SHP77 (cell line): ENCODE data around the gene NUP50.
"Not testable (repeated sequence)": the region's sequence is repeated elsewhere in the genome, so short reads cannot be mapped to it uniquely, and the experiment has no call there.

Source experiments
- DNase-seq, 2 experiments: peaks; one replicate each; lab custom pipeline; 2025; lab: John Stamatoyannopoulos, UW

The NUP50 gene

DNA sequence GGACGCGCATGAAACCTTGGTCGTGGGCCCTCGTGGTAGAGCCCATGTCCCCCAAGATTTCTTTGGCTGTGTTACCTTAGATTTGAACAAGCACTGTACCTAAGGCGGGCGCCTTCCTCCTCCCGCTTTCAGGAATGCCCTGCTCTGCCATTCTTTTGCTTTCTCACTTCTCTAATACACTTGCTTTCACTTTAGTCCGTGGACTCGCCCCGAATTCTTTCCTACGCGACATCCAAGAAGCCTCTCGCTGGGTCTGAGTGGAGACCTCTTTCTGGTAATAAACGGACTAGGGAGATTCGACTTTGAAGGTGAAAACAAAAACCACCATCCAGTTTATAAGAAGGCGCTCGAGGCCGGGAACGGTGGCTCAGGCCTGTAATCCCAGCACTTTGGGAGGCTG, 1.2 kb upstream of the NUP50 start:
- DNase-seq: no peak

GRCh38 chr22:45163099-45163450, 650 bp upstream of the NUP50 start:
- no peak for DNase-seq

DNA sequence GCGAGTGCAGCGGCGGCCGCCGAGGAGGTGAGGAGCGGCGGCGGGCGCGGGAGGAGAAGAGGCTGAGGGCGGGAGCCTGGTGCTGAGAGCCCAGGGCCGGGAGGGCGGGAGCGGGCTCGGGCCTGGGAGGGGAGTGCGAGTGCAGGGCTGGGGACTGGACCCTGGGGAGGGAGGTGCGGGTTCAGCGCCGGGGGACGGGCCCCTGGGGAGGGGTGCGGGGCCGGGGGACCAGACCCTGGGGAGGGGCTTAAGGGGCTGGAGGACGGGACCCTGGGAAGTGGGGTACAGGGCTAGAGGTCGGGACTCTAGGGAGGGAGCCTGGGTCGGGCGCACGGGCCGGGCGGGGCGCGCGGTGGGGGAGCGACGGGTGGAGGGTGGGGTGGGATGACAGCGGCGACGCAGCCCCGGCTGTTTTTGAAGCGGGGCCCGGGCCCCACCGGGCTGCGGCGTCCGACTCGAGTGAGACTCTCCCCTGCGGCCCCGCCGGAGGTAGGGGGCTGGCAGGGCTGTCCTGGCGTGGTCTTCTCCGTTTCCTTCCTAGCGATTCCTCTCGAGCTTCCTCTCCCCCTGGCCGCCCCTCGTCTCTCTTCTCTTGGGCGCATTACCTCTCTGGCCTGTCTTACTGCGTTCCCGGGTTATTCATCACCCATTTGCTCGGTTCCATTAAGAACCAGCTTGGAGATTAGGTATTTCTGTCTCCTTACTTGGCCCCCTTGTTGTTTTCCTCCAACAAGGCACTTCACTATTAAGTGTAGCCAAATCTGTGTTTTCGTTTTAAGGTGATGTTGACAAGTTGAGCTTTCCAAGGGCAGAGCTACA, 754 bp downstream of the NUP50 start:
- DNase-seq: no peak

DNA sequence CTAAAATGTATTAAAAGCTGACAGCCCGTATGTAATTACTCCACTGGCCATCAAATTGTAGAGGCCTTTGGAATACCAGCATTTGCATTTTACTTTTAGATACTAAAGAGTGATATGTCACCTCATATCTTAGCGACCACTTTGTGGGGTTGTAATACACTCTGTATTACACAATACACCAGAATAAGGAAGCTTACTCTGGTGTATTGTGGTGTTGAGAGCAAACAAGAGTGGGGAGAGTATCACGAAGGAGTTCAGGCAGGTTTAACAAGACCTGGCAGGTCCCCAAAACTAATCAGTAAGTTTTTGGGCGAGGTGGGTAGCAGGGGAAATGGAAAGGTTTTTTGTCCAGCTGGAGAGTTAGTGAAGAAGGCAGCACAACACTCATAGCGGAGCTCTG, 3.2 kb downstream of the NUP50 start:
- no peak for DNase-seq

GRCh38 chr22:45169591-45170466, 6.1 kb downstream of the NUP50 start:
- DNase-seq: no peak

DNA sequence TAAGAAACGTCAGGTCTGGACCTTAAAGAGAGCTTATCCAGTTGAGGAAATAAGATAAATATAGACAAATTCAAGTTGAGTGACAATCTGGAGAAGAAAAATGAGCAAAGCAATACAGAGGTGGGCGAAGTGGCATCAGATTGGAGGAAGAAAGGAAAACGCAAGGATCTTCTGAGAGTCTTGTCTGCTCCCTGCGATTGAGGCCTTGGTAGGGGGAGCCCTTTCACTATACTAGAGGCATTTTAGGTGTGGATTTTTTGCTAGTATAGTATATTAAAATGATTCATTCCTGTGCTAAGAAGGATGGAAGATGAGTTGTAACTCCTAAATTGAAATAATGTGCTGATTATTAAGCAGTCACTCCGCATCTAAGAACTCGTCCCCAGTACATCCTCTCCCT, 8.1 kb downstream of the NUP50 start:
- DNase-seq: no peak

GRCh38 chr22:45172881-45173585, 9.3 kb downstream of the NUP50 start:
- no peak for DNase-seq

DNA sequence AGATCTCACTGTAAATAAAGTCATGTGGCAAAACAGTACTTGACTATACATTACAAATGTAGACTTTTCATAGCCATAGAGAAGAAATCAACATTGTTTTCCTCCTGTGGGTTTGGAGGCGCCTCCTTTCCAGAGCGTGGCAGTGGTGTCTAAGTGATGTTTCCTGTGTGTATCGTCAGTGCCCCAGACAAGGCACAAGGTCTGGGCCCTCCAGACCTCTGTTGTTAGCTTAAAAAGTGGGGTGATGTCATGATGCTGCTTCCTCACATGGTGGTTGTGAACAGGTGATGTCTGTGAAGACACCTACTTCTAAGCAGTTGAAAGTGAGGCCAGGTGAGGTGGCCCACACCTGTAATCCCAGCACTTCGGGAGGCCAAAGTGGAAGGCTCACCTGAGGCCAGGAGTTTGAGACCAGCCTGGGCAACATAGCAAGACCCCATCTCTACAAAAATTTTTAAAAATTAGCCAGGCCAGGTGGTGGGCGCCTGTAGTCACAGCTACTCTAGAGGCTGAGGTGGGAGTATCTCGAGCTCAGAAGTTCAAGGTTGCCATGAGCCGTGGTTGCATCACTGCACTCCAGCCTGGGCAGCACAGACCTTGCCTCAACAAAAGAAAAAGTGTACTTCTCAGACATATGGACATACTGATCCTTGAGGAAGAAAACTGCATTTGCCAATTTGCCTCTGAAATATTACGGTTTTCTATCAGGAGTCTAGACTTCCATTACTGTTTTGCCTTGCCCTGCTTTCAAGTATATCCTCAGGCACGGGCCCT, 15.7 kb downstream of the NUP50 start:
- no peak for DNase-seq

GRCh38 chr22:45180146-45180679, 16.5 kb downstream of the NUP50 start:
- no peak for DNase-seq

- DNase-seq: no peak
Observed at GRCh38 chr22:45181240-45181639, 17.5 kb downstream of the NUP50 start.

GRCh38 chr22:45181766-45182165, 18.0 kb downstream of the NUP50 start:
- DNase-seq: no peak

- DNase-seq: no peak
Observed at GRCh38 chr22:45183974-45184373, 20.2 kb downstream of the NUP50 start.

DNA sequence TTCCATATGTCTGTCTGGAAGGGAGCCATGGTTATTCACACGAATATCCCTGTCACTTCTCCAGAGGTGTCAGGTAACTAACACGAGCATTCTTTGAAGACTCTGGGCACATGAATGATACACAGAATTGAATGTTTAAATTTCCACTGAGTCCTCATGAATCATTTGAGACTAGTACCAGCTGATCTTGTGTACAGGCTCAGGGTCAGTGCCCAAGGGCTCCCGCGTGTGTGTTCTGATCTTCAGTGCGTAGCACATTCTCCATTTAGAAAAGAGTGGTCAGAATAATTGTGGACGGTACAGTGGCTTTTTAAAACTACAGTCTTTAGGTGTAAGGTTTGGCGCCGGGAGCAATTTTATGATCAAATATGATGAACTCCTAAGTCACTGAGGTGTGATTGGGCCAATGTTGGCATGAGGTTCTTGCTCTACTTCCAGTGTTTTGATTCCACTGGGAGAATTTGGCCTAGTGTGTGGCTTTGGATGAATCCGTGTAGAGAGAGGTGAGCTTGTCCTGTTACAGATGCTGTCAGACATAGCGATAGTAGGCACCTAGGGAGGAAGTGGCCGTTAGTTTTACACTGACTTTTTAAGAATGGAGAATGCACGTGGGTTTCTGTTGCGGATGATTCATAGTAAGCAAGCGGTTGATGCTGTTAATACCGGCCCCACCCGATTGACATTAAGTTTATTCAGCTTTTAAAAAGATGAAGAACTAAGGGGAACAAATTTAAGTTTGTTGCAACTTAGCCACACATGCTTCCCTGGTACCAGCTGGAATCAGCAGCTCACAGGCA, 22.2 kb downstream of the NUP50 start:
- no peak for DNase-seq

GRCh38 chr22:45187891-45188290, 24.2 kb downstream of the NUP50 start:
- DNase-seq: no peak

DNA sequence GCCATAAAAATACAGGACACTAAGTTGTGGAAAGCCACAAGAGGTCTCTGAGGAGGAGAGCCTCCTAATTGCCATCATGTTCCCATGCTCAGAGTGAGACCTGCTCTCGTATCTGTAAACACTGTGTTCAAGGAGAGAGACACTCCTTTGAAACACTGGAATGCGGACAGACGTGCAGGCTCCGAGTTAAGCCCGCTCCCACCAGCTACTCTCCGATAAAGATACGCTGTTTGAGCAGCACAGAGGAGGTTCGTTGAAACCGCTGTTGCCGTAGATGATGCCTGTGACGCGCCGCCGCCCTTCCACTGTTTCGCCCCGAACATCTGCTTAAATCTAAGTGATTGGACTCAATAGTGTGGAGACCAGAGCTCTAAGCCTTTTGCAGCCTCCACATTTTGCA, 25.1 kb downstream of the NUP50 start:
- DNase-seq: no peak

DNA sequence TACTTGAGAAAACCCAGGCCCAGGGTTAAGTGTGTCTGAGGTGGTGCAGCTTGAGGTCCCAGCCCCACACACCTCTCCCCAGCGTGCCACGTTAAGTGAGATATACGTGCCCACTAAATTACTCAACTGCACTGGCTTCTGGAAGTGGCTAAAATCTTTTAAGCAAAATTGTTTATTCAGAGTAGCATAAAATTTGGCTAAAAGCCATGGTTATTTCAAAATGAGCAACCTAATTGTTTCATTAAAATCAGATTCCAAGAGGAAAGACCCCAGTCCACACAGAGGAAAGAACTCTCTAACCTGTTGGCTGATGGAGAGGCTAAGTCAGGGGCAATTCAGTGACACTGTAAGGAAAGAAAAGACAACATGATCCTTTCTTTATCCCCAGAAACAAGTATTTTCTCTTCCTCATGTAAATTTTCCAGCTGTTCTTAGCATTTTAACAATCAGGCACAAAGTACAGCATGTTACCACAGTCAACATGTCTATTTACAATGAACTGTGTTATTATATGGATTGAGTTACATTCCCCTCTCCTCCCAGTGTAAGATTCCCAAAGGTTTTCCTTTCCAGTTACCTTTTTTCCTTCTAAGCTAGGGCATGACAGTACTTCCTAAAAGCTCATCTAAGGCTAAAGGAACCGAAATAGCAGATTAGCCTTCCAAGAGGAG, 26.6 kb downstream of the NUP50 start:
- no peak for DNase-seq

GRCh38 chr22:45191746-45192145, 28.0 kb downstream of the NUP50 start:
- DNase-seq: not testable (repeated sequence)

DNA sequence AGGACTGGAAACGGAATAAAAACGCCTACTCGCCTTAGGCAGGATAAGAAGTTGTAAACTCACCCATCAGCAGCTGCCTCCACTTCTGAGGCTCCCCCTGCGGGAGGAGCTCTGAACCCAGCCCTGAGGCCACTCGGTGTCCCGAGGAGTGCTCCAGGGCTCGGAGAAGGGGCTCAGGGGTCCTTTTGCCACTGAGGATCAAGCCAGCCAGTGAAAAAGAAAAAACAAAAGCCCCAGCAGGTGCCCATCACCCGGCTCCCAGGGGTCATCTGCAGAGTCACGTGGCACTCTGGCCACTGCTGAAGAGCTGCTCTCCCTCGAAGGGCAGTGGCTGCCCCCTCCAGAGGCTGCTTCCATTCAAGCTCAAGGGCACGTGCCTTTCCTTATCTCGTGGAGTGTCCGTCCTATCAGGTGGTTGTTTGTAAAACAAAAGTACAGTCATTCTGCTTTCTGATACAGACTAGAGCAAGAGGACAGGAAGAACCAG, 29.0 kb downstream of the NUP50 start:
- no peak for DNase-seq

- no peak for DNase-seq
Observed at GRCh38 chr22:45194686-45195085, 31.0 kb downstream of the NUP50 start.

- DNase-seq: no peak
Observed at GRCh38 chr22:45195616-45196015, 31.9 kb downstream of the NUP50 start.
